Ishikawa (cell line): ENCODE results near the gene ANKRD44.

ENCODE experiments used
- CEBPB ChIP-seq: IDR thresholded peaks from 2 replicates; pipeline ENCODE4 v1.6.1; 2012
- CREB1 ChIP-seq: IDR thresholded peaks from 2 replicates; pipeline ENCODE4 v1.6.1; 2012; ENCODE audit warnings: low read depth
- EGR1 ChIP-seq: IDR thresholded peaks from 2 replicates; pipeline ENCODE4 v1.6.1; 2012
- EP300 ChIP-seq: IDR thresholded peaks from 2 replicates; pipeline ENCODE4 v1.6.1; 2012; ENCODE audit warnings: borderline replicate concordance
- FOXM1 ChIP-seq: IDR thresholded peaks from 2 replicates; pipeline ENCODE4 v1.6.1; 2012; ENCODE audit warnings: low read depth, borderline replicate concordance
- MAX ChIP-seq: IDR thresholded peaks from 2 replicates; pipeline ENCODE4 v1.6.1; 2012
- NFIC ChIP-seq: IDR thresholded peaks from 2 replicates; pipeline ENCODE4 v1.6.1; 2012
- RAD21 ChIP-seq: IDR thresholded peaks from 2 replicates; pipeline ENCODE4 v1.6.1; 2012; ENCODE audit warnings: low read depth
- REST ChIP-seq: IDR thresholded peaks from 2 replicates; pipeline ENCODE4 v1.6.1; 2012; ENCODE audit warnings: low read depth, mild to moderate bottlenecking
- TAF1 ChIP-seq: IDR thresholded peaks from 2 replicates; pipeline ENCODE4 v1.6.1; 2012; ENCODE audit warnings: low read depth, mild to moderate bottlenecking
- TCF12 ChIP-seq: IDR thresholded peaks from 2 replicates; pipeline ENCODE4 v1.6.1; 2012; ENCODE audit warnings: low read depth
- TEAD4 ChIP-seq: IDR thresholded peaks from 2 replicates; pipeline ENCODE4 v1.6.1; 2012
- USF1 ChIP-seq: IDR thresholded peaks from 2 replicates; pipeline ENCODE4 v1.6.1; 2012
- YY1 ChIP-seq: IDR thresholded peaks from 2 replicates; pipeline ENCODE4 v1.6.1; 2012; ENCODE audit warnings: low read depth
- ZBTB7A ChIP-seq: IDR thresholded peaks from 2 replicates; pipeline ENCODE4 v1.6.1; 2012; ENCODE audit warnings: low read depth

The ANKRD44 gene

GRCh38 chr2:196956069-196956468 lies 354.5 kb downstream of the ANKRD44 start:
- TF ChIP-seq REST (no peak), FOXM1 (no peak), TAF1 (no peak), USF1 (no peak), RAD21 (no peak), YY1 (no peak), NFIC (no peak), TCF12 (no peak)

- TF ChIP-seq ZBTB7A: no peak
- TF ChIP-seq TCF12: no peak
- TF ChIP-seq EGR1: no peak
- no peak for TF ChIP-seq NFIC
- no peak for TF ChIP-seq REST
- no peak for TF ChIP-seq EP300
- TF ChIP-seq TAF1: no peak
- TF ChIP-seq FOXM1: no peak
These were observed 355.5 kb downstream of the ANKRD44 start for GRCh38 chr2:196955036-196955435.

DNA sequence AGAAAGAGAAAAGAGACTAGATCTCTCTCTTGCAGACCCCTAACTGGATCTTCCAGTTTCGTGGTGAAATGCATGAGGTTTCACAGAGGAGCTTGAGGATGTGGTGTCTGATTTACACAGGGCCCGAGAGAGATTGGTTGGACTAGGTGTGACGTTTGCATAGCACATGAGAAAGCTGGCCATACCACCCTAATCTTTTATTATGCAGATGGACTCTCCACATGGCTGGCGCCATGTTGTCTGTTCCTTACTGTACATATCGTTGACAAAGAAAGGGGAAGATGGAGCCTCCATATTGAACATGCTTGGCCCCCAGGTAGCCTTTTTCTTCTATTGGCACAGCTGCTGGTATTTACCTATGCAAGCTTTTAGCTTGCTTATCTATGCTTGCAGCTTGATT lies 356.6 kb downstream of the ANKRD44 start:
- no peak for TF ChIP-seq MAX
- TF ChIP-seq EGR1: no peak
- no peak for TF ChIP-seq NFIC
- no peak for TF ChIP-seq RAD21
- no peak for TF ChIP-seq CEBPB
- TF ChIP-seq ZBTB7A: no peak
- TF ChIP-seq TEAD4: no peak

GRCh38 chr2:196952936-196953335 lies 357.6 kb downstream of the ANKRD44 start:
- TF ChIP-seq TCF12 (no peak), NFIC (no peak), YY1 (no peak), REST (no peak), FOXM1 (no peak), TEAD4 (no peak), ZBTB7A (no peak), CREB1 (no peak), USF1 (no peak), MAX (no peak), EP300 (no peak), CEBPB (no peak), RAD21 (no peak), EGR1 (no peak), TAF1 (no peak)

DNA sequence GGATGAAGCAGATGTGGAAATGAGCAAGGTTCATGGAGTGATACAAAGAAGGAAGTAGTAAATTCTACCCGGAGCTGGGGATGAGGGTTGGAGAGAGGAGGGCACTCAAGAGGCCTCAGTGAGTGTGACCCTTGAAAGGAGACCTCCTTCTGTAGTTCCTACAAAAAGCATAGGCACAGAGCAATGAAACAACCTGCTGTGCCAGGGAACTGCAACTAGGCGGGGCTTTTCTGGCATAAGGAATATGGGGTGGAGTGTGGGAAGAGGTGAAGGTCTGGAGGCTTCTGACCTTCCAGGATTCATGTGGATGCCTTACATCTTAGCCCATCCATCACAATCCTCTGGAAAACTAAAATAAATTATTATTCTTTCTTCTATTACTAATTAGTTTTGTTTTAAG lies 358.6 kb downstream of the ANKRD44 start:
- TF ChIP-seq CEBPB: no peak
- TF ChIP-seq TCF12: no peak
- no peak for TF ChIP-seq TEAD4
- no peak for TF ChIP-seq FOXM1
- no peak for TF ChIP-seq MAX
- TF ChIP-seq NFIC: no peak
- no peak for TF ChIP-seq ZBTB7A
- no peak for TF ChIP-seq EGR1
- no peak for TF ChIP-seq USF1
- TF ChIP-seq REST: no peak
- TF ChIP-seq CREB1: no peak
- TF ChIP-seq RAD21: no peak
- no peak for TF ChIP-seq YY1
- TF ChIP-seq TAF1: no peak
- no peak for TF ChIP-seq EP300
